Astrocyte of the cerebellum (primary cell): ENCODE results near the gene LHFPL3.

ENCODE experiments used
- DNase-seq: peaks from one replicate; pipeline ENCODE4 v3.0.0-alpha.2; 2011; ENCODE audit warnings: low read depth
- H3K4me3 ChIP-seq: 2 replicates; pipeline ENCODE4 v1.5.1; 2011; ENCODE audit warnings: mild to moderate bottlenecking, low read depth, low read length, moderate library complexity
- CTCF ChIP-seq: IDR thresholded peaks from 2 replicates; pipeline ENCODE4 v1.5.1; 2012; ENCODE audit warnings: low read length, low read depth, moderate library complexity, mild to moderate bottlenecking; ENCODE audit errors: missing control alignments
- in situ Hi-C: cut with HindIII; loops from 2 replicates; pipeline ENCODE4 v1.10.0; 2017; ENCODE audit warnings: low sequenced_read_pairs

The LHFPL3 gene

GRCh38 chr7:104859754-104860426 lies 531.5 kb downstream of the LHFPL3 start:
- in situ Hi-C loops: no loop called here
- no peak for DNase-seq
- no peak overlapping the region for H3K4me3 ChIP-seq
- no peak for TF ChIP-seq CTCF

- H3K4me3 ChIP-seq: no peak overlapping the region
- DNase-seq: no peak
- TF ChIP-seq CTCF: no peak
- in situ Hi-C loops: no loop called here
Observed at GRCh38 chr7:104861729-104862390, 533.5 kb downstream of the LHFPL3 start.

GRCh38 chr7:104862719-104863118 lies 534.3 kb downstream of the LHFPL3 start:
- no peak for DNase-seq
- no peak overlapping the region for H3K4me3 ChIP-seq
- TF ChIP-seq CTCF: peak; percentile 16
- in situ Hi-C loops: no loop called here

- TF ChIP-seq CTCF: no peak
- in situ Hi-C loops: no loop called here
- DNase-seq: no peak
- H3K4me3 ChIP-seq: no peak overlapping the region
Observed at GRCh38 chr7:104873401-104873800, 545.0 kb downstream of the LHFPL3 start.

GRCh38 chr7:104878577-104878976 lies 550.2 kb downstream of the LHFPL3 start:
- no peak for DNase-seq
- no peak overlapping the region for H3K4me3 ChIP-seq
- no peak for TF ChIP-seq CTCF
- in situ Hi-C loops: no loop called here

- in situ Hi-C loops: no loop called here
- no peak overlapping the region for H3K4me3 ChIP-seq
- DNase-seq: no peak
- no peak for TF ChIP-seq CTCF
Observed at GRCh38 chr7:104883248-104883717, 554.9 kb downstream of the LHFPL3 start.
